Hepatocyte (in vitro differentiated cells): ENCODE measurements around the gene ANO2. TPM values are rescaled to one million over a fixed set of nuclear protein-coding genes. Genes with fewer than 3 reads are reported as not detected.
A peak's percentile ranks its signal among the peaks of the same experiment; 100 is the strongest.

Experiments
- DNase-seq: peaks from one replicate; pipeline ENCODE4 v3.0.0-alpha.2; 2016; ENCODE audit warnings: low spot score
- H2AFZ ChIP-seq: fragments of 200-600 bp; sonication (generic); 2 replicates; pipeline ENCODE4 v1.6.0; 2016; ENCODE audit warnings: antibody characterized with exemption, mild to moderate bottlenecking
- H3K27ac ChIP-seq: fragments of 200-600 bp; sonication (generic); 2 replicates; pipeline ENCODE4 v1.5.1; 2016; ENCODE audit warnings: mild to moderate bottlenecking
- H3K27me3 ChIP-seq: fragments of 200-600 bp; sonication (generic); 2 replicates; pipeline ENCODE4 v1.6.1; 2016
- H3K36me3 ChIP-seq: fragments of 200-600 bp; sonication (generic); replicated peaks from 2 replicates; pipeline ENCODE4 v1.5.1; 2016; ENCODE audit warnings: low read depth; ENCODE audit not compliant: insufficient read depth
- H3K4me1 ChIP-seq: fragments of 200-600 bp; sonication (generic); 2 replicates; pipeline ENCODE4 v1.5.1; 2016; ENCODE audit warnings: mild to moderate bottlenecking, moderate library complexity; ENCODE audit not compliant: insufficient read depth
- H3K4me2 ChIP-seq: fragments of 200-600 bp; sonication (generic); 2 replicates; pipeline ENCODE4 v1.6.0; 2016
- H3K4me3 ChIP-seq: fragments of 200-600 bp; sonication (generic); 2 replicates; pipeline ENCODE4 v1.5.1; 2016; ENCODE audit warnings: mild to moderate bottlenecking
- H3K79me2 ChIP-seq: fragments of 200-600 bp; sonication (generic); 2 replicates; pipeline ENCODE4 v1.6.0; 2017; ENCODE audit warnings: mild to moderate bottlenecking
- H3K9me2 ChIP-seq: fragments of 200-600 bp; sonication (generic); replicated peaks from 2 replicates; pipeline ENCODE4 v1.6.0; 2017; ENCODE audit warnings: mild to moderate bottlenecking; ENCODE audit not compliant: insufficient read depth
- H3K9me3 ChIP-seq: fragments of 200-600 bp; sonication (generic); 2 replicates; pipeline ENCODE4 v1.5.1; 2016; ENCODE audit warnings: low read depth, mild to moderate bottlenecking
- H4K20me1 ChIP-seq: fragments of 200-600 bp; sonication (generic); 2 replicates; pipeline ENCODE4 v1.6.0; 2016; ENCODE audit warnings: mild to moderate bottlenecking; ENCODE audit not compliant: insufficient read depth, poor library complexity, severe bottlenecking
- EZH2 ChIP-seq: fragments of 200-600 bp; sonication (generic); IDR thresholded peaks from 2 replicates; pipeline ENCODE4 v1.6.1; 2016; ENCODE audit warnings: antibody characterized with exemption, mild to moderate bottlenecking, borderline replicate concordance
- EZH2phosphoT487 ChIP-seq: fragments of 200-600 bp; sonication (generic); IDR thresholded peaks from one replicate; pipeline ENCODE4 v1.6.1; 2018; ENCODE audit warnings: antibody characterized with exemption, mild to moderate bottlenecking, low read depth, moderate library complexity; ENCODE audit not compliant: unreplicated experiment, severe bottlenecking
- WGBS: methylation state at CpG from one replicate; pipeline ENCODE4 v1.1.6; 2016; ENCODE audit warnings: low lambda C conversion rate; ENCODE audit errors: missing lambda C conversion rate; 5-methylcytosine and 5-hydroxymethylcytosine counted together
- polyA plus RNA-seq: library from polyadenylated mRNA; unstranded; fragments of >200 nt; fragmentation: Nextera tagmentation; extraction: Ambion mirVana; gene quantifications from 2 replicates; pipeline ENCODE4 v1.2.1, GENCODE V29; 2016
- total RNA-seq: library from RNA; depleted of rRNA; stranded (reverse); fragments of >200 nt; gene quantifications from 2 replicates; pipeline ENCODE4 v1.2.3, GENCODE V29; 2014
- TF ChIP-seq, protein P1 (sequence below): fragments of 200-600 bp; sonication (generic); IDR thresholded peaks from 2 replicates; pipeline ENCODE4 v1.5.1; 2016; ENCODE audit warnings: antibody characterized with exemption, mild to moderate bottlenecking; ENCODE audit not compliant: poor library complexity

ANO2 gene
- total and polyA plus RNA-seq, 2 experiments from 2014 or later, result 1.0 to 1.9 TPM

DNA sequence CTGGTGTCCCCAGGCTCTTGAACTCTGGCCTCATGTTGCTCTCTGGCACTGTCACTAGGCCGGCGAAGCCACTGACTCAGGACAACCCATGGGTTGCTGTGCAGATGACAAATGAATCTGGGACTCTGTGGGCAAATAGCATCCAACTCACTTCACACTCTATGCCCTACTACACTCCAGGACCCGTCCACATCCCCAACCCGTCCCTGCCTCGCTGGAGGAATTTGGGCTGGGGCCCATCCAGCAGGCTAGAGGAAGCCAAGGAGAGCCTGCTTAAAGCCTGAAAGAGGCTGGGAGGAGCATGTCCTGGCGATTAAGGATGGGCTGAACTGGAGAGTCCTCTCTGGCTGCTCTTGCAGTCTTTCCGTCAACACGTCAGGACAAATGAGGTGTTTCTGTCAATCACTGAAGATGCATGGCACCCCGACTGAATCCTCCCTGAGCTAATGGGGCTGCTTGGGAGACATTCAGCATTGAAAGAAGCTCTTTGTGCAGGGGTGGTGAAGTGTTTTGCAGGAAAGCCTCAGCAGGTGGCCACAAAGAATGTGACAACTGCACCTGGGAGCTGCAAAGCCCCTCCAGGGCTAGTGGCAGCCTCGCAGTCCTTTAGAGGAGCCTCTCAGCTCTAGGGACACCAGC lies 71.7 kb downstream of the ANO2 start:
- no peaks in the 10 kb centered on the region for H3K9me2 ChIP-seq

DNA sequence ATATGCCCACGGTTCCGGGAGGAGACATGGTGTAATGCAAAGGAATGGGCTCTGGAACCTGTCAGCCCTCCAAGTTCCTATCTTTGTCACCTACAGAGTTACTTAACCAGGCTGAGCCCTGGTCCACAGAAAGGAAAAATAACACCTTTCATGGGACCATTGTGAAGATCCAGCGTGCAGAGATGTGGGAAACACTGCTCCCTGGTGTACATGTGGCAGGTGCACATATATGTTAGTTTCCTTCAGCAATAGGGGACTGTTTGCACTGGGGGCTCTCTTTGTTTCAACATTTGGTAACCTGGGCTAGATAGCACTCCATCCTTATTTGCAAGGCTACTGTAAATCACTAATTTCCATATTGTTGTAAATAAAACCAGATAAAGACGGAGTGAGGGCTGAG lies 72.3 kb downstream of the ANO2 start:
- H3K27me3 ChIP-seq, result no peaks in the 10 kb centered on the region
- H3K4me1 ChIP-seq, result no peaks in the 10 kb centered on the region
- H2AFZ ChIP-seq, result no peak overlapping the region
- H3K79me2 ChIP-seq, result no peaks in the 10 kb centered on the region
- no peaks in the 10 kb centered on the region for H3K36me3 ChIP-seq
- H3K9me3 ChIP-seq, result no peaks in the 10 kb centered on the region
- H3K27ac ChIP-seq, result no peak overlapping the region
- no peaks in the 10 kb centered on the region for H3K9me2 ChIP-seq
- peak; percentile 42 for DNase-seq
- H3K4me2 ChIP-seq, result no peak overlapping the region
- no peak for TF ChIP-seq EZH2phosphoT487
- TF ChIP-seq, protein P1, sequence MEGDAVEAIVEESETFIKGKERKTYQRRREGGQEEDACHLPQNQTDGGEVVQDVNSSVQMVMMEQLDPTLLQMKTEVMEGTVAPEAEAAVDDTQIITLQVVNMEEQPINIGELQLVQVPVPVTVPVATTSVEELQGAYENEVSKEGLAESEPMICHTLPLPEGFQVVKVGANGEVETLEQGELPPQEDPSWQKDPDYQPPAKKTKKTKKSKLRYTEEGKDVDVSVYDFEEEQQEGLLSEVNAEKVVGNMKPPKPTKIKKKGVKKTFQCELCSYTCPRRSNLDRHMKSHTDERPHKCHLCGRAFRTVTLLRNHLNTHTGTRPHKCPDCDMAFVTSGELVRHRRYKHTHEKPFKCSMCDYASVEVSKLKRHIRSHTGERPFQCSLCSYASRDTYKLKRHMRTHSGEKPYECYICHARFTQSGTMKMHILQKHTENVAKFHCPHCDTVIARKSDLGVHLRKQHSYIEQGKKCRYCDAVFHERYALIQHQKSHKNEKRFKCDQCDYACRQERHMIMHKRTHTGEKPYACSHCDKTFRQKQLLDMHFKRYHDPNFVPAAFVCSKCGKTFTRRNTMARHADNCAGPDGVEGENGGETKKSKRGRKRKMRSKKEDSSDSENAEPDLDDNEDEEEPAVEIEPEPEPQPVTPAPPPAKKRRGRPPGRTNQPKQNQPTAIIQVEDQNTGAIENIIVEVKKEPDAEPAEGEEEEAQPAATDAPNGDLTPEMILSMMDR, result peak; percentile 52
- H3K4me3 ChIP-seq, result no peak overlapping the region
- H4K20me1 ChIP-seq, result no peaks in the 10 kb centered on the region
- 62% methylated on average over 4 of the region's 4 CpGs for WGBS

More for the DNA sequence above, 71.7 kb downstream of the ANO2 start:
- H3K4me3 ChIP-seq, result no peak overlapping the region
- H3K36me3 ChIP-seq, result no peaks in the 10 kb centered on the region
- no peak overlapping the region for H3K4me2 ChIP-seq
- no peaks in the 10 kb centered on the region for H4K20me1 ChIP-seq
- no peaks in the 10 kb centered on the region for H3K4me1 ChIP-seq
- DNase-seq, result no peak
- 70% methylated on average over 10 of the region's 10 CpGs for WGBS
- H3K9me3 ChIP-seq, result no peaks in the 10 kb centered on the region
- no peak overlapping the region for H2AFZ ChIP-seq
- H3K79me2 ChIP-seq, result no peaks in the 10 kb centered on the region
- H3K27ac ChIP-seq, result no peak overlapping the region
- no peaks in the 10 kb centered on the region for H3K27me3 ChIP-seq
- TF ChIP-seq, protein P1, result no peak

- H3K36me3 ChIP-seq, result no peaks in the 10 kb centered on the region
- no peaks in the 10 kb centered on the region for H3K9me2 ChIP-seq
- WGBS, result 75% methylated on average over 1 of the region's 1 CpG
- no peak overlapping the region for H3K4me2 ChIP-seq
- no peaks in the 10 kb centered on the region for H3K27me3 ChIP-seq
- no peak overlapping the region for H3K4me3 ChIP-seq
- no peaks in the 10 kb centered on the region for H3K9me3 ChIP-seq
- no peaks in the 10 kb centered on the region for H3K79me2 ChIP-seq
- H4K20me1 ChIP-seq, result no peaks in the 10 kb centered on the region
- H3K27ac ChIP-seq, result no peak overlapping the region
- TF ChIP-seq, protein P1, result no peak
- TF ChIP-seq EZH2phosphoT487 (no peak), EZH2 (no peak)
- no peak overlapping the region for H2AFZ ChIP-seq
- peaks cover 2% of the 10 kb centered on the region for H3K4me1 ChIP-seq
- DNase-seq, result no peak
Observed at GRCh38 chr12:5871741-5872140, 73.3 kb downstream of the ANO2 start.

GRCh38 chr12:5870183-5870582 lies 74.9 kb downstream of the ANO2 start:
- H3K27ac ChIP-seq, result no peak overlapping the region
- 86% methylated on average over 3 of the region's 3 CpGs for WGBS
- no peaks in the 10 kb centered on the region for H4K20me1 ChIP-seq

More at GRCh38 chr12:5870183-5870582, 74.9 kb downstream of the ANO2 start:
- H3K79me2 ChIP-seq, result no peaks in the 10 kb centered on the region
- no peaks in the 10 kb centered on the region for H3K9me3 ChIP-seq
- H3K9me2 ChIP-seq, result no peaks in the 10 kb centered on the region
- no peak for DNase-seq
- no peak overlapping the region for H3K4me3 ChIP-seq
- TF ChIP-seq EZH2phosphoT487 (no peak), EZH2 (no peak)
- TF ChIP-seq, protein P1, result no peak
- H3K27me3 ChIP-seq, result no peaks in the 10 kb centered on the region
- no peak overlapping the region for H2AFZ ChIP-seq
- H3K36me3 ChIP-seq, result no peaks in the 10 kb centered on the region
- no peak overlapping the region for H3K4me2 ChIP-seq
- H3K4me1 ChIP-seq, result peaks cover 4% of the 10 kb centered on the region
